Endothelial cell of umbilical vein (primary cell): ENCODE data around the gene AS3MT.
"Not testable (repeated sequence)": the region's sequence is repeated elsewhere in the genome, so short reads cannot be mapped to it uniquely, and the experiment has no call there.

Source experiments
- EZH2 ChIP-seq: IDR thresholded peaks from 2 replicates; pipeline ENCODE4 v1.6.1; 2012; ENCODE audit warnings: borderline replicate concordance, low read depth, mild to moderate bottlenecking, moderate library complexity, low read length, inconsistent platforms; ENCODE audit not compliant: severe bottlenecking
- FOS ChIP-seq: IDR thresholded peaks from 2 replicates; pipeline ENCODE4 v1.6.1; 2011; ENCODE audit warnings: mild to moderate bottlenecking, low read length, moderate library complexity, borderline replicate concordance; ENCODE audit not compliant: insufficient read depth
- GATA2 ChIP-seq: IDR thresholded peaks from 2 replicates; pipeline ENCODE4 v1.7.0; 2011; ENCODE audit warnings: low read depth, mild to moderate bottlenecking, moderate library complexity, mixed read lengths, low read length; ENCODE audit not compliant: insufficient read length, insufficient read depth
- MYC ChIP-seq: IDR thresholded peaks from one replicate; pipeline ENCODE4 v1.6.1; 2011; ENCODE audit warnings: mild to moderate bottlenecking, low read depth, low read length
- POLR2A ChIP-seq: IDR thresholded peaks from 2 replicates; pipeline ENCODE4 v1.6.1; 2012; ENCODE audit warnings: low read depth, mild to moderate bottlenecking, control low read depth, low read length
- POLR2AphosphoS5 ChIP-seq: IDR thresholded peaks from 2 replicates; pipeline ENCODE4 v1.6.1; 2012; ENCODE audit warnings: low read depth, mild to moderate bottlenecking, control low read depth, low read length, moderate library complexity; ENCODE audit not compliant: insufficient read depth
- TF ChIP-seq, protein P1 (sequence below), 2 donors: IDR thresholded peaks; 1 replicate in 1 of 2; 2 replicates in 1 of 2; pipeline ENCODE4 v1.5.1; 2011; ENCODE audit warnings: low read length in 2 of 2, mild to moderate bottlenecking in 2 of 2, moderate library complexity in 2 of 2, control low read depth in 1 of 2, inconsistent platforms in 1 of 2, low read depth in 1 of 2; ENCODE audit not compliant: insufficient read depth in 1 of 2; ENCODE audit errors: extremely low read depth in 1 of 2
- TF ChIP-seq, protein P2 (sequence below): IDR thresholded peaks from 2 replicates; pipeline ENCODE4 v1.6.1; 2011; ENCODE audit not compliant: insufficient read depth, insufficient read length

DNA sequence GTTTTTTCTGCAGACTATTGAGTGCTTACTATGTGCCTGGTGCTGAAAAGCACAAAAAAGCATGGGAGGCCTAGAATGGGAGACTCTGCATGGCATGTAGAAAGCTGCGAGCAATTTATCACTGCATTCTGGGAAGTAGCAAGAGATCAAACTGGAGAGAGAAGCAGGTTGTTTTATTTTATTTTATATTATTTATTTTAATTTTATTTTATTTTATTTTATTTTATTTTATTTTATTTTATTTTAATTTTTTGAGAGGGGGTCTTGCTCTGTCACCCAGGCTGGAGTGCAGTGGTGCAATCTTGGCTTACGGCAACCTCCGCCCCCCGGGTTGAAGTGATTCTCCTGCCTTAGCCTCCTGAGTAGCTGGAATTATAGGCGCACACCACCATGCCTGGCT lies 49.3 kb upstream of the AS3MT start:
- TF ChIP-seq, protein P1, sequence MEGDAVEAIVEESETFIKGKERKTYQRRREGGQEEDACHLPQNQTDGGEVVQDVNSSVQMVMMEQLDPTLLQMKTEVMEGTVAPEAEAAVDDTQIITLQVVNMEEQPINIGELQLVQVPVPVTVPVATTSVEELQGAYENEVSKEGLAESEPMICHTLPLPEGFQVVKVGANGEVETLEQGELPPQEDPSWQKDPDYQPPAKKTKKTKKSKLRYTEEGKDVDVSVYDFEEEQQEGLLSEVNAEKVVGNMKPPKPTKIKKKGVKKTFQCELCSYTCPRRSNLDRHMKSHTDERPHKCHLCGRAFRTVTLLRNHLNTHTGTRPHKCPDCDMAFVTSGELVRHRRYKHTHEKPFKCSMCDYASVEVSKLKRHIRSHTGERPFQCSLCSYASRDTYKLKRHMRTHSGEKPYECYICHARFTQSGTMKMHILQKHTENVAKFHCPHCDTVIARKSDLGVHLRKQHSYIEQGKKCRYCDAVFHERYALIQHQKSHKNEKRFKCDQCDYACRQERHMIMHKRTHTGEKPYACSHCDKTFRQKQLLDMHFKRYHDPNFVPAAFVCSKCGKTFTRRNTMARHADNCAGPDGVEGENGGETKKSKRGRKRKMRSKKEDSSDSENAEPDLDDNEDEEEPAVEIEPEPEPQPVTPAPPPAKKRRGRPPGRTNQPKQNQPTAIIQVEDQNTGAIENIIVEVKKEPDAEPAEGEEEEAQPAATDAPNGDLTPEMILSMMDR (IDR thresholded peaks at IDR 0.05; ENCODE audit: extremely low read depth in 1 of 2, insufficient read depth in 1 of 2, low read depth in 1 of 2, low read length in 2 of 2), result not testable (repeated sequence)
- TF ChIP-seq POLR2A, GATA2, POLR2AphosphoS5, MYC, EZH2, FOS: not testable (repeated sequence)
- TF ChIP-seq, protein P2, sequence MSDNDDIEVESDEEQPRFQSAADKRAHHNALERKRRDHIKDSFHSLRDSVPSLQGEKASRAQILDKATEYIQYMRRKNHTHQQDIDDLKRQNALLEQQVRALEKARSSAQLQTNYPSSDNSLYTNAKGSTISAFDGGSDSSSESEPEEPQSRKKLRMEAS, result not testable (repeated sequence)
